Stimulated activated CD4-positive, alpha-beta T cell treated with anti-CD3 and anti-CD28 coated beads, TNF-alpha, amount 100 ng/mL, for 1 hour (primary cell): ENCODE data around the gene CTAGE8.
"Not testable (repeated sequence)": the region's sequence is repeated elsewhere in the genome, so short reads cannot be mapped to it uniquely, and the experiment has no call there.

Experiments
- DNase-seq, 3 donors: peaks; one replicate each; pipeline ENCODE4 v3.0.0-alpha.2; 2020; ENCODE audit warnings: low read depth in 3 of 3, low spot score in 1 of 3

CTAGE8 gene, protein sequence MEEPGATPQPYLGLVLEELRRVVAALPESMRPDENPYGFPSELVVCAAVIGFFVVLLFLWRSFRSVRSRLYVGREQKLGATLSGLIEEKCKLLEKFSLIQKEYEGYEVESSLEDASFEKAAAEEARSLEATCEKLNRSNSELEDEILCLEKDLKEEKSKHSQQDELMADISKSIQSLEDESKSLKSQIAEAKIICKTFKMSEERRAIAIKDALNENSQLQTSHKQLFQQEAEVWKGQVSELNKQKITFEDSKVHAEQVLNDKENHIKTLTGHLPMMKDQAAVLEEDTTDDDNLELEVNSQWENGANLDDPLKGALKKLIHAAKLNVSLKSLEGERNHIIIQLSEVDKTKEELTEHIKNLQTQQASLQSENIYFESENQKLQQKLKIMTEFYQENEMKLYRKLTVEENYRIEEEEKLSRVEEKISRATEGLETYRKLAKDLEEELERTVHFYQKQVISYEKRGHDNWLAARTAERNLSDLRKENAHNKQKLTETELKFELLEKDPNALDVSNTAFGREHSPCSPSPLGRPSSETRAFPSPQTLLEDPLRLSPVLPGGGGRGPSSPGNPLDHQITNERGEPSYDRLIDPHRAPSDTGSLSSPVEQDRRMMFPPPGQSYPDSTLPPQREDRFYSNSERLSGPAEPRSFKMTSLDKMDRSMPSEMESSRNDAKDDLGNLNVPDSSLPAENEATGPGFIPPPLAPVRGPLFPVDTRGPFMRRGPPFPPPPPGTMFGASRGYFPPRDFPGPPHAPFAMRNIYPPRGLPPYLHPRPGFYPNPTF

DNA sequence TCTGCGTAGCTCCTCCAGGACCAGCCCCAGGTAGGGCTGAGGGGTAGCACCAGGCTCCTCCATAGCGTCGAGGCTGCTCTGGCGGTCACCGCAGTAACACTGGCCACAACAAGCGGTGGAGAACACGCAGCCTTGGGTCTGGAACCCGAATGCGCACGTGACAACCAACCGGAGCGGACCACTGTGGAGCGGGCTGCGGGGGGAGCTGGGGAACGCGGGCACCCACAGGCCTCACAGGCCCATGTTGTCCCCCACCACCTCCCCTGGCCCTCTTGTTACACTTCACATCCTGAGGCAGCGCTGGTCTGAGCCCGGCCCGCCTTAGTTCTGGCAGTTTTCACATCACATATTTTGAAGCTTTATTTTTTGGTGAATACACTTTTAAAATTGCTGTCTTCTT, at the start of gene CTAGE8:
TSS of gene CTAGE8 (minus strand) at position 101 of the 400 bp plus-strand sequence. CDS start at position 63, 38 bp downstream.
- not testable (repeated sequence) for DNase-seq

DNA sequence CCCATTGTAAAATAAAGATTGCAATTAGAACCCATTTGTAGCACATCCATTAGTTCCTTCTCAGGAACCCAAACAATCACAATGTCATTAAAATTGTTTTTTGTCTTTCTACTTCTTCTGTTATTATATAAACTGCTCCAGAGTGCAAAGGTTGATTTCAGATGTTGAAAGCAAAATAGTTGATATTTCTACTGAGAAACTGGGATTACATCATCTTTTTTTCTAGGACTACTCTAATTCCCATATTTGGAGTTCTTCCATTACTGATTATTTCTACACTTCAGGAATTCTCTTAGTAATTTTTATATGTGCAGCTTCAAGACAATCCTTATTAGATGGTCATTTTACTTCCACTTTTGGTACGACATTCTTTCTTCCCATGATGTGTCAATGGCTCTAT, 48.4 kb upstream of the CTAGE8 start:
- DNase-seq = not testable (repeated sequence)

DNA sequence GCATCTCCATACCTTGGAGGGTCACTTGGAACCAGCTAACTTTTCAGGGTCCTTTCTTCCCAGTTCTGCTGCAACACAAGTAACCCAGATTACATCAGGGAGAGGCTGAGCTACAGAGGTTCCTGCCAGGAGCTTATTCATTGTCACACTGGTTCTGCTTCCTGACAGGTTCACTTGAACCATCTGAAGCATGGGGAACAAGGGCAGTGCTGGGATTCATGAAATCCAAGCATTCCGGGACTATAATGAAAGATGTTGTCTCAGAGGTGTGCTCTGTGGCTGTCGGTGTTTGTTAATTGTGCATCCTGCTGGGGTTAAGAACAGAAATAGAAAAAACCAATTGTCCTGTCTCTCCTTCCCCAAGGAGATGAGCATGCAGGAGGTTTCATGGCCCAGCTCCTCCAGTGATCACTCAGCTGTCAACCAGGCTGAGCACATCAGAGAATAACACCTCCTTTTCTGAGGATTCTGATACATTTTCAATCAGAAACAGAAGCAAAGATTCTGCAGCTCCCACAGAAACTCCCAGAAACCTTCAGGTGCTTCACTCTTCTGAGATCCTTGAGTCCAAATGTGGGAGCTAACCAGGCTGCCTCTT, 42.9 kb upstream of the CTAGE8 start, which contains the start of gene OR2A1:
TSS of gene OR2A1 (plus strand) at position 548 of the 598 bp plus-strand sequence. CDS start 5,706 bp downstream, outside the sequence.
- not testable (repeated sequence) for DNase-seq

DNA sequence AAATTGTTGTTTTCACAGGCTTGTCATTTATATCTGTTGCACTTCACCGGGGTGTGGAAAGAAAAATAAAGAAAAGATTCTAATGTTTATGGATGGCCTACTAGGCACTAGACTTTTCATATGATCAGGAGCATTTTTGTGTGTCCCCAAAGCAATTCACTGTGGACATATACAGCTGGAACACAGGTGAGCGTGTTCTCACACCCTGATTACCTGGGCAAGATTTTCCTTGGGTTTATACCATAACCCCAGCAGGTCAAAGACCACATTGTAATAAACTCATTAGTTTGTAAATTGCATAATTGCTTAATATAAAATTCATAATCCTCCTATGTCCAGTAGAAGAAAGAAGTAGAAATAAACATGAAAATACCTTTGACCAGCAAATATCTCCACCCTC, 42.1 kb upstream of the CTAGE8 start:
- DNase-seq = not testable (repeated sequence)

DNA sequence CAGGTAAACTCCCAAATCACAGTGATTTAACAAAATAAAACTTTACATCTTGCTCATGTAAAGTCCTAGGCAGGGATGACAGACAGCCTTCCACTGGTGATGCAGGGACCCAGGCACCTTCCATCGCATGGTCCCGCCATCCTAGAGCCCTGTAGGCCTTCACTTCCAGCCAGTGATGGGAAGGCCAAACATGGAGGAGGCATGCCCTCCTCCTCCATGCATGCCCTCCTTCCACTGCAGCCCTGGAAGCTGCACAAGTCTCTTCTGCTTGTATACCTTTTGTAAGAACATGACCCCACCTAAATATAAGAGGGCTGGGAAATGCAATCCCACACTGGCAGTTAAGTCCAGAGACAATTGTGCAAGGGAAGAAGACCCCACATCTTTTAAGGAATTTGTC, 40.6 kb upstream of the CTAGE8 start:
- not testable (repeated sequence) for DNase-seq

DNA sequence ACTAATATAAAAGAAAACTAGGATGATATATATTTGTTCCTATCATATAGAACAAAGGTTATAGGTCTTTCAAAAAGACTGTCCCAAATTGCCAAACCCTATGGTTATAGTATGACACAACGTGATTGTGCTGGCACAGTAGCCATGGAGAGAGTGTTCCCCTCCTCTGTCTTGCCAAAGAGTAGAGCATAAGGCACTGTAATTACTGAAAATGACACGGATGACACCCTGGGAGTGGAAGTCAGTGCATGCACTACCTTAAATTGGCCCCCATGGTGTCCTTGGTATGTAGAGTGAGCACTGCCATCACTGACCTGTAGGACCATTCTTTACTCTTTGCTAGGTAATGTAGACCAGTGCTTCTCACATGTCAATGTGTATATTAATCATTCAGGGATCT, 36.1 kb upstream of the CTAGE8 start:
- DNase-seq = not testable (repeated sequence)

DNA sequence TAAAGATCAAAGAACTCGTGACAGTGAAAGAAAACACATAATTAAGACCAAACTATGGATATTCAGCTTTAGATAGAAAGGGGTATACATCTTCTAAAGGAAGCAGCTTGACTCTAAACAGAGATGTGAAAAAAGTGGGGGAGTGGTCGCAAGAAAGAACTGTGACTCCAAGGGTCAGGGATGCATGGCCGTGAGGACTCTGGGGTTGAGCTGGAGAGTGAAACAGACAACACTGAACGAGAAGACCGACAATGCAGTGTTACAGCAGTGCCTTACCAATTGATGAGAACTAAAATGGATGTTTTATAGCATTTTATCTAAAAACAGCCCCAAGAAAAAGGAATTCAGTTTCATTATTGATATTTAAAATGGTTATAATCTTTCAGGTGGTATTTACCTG, 34.5 kb upstream of the CTAGE8 start:
- DNase-seq = not testable (repeated sequence)

DNA sequence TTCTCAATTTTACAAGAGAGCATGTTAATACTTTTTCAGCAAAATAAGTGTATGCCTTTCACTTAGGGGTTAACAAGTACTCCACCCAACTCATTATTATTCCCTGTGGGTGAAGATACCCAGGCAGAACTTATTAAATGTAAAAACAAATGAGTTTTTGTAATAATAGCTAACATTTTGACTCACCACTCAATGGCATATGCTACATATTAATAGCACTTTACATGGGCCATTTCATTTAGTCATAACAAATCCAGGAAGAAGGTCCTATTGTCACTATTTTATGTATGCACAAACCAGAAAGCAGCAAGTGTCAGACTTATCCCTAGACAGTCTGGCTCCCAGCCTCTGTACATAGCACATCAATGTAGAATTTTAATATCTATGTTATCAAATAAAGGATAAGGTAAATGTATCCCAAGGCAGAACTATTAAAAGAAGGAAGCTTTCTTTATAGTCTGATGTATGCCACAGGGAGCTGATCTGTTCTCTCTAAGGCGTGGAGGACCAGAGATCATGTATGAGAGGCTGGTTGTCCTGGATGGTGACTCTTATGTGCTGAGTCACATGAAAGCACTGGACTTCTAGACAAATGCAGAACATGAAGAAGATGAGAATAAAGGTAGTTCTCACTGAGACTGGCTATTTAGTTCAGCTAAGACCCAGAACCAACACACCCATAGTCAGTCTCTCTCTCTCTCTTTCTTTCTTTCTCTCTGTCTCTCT, 33.7 kb upstream of the CTAGE8 start:
- DNase-seq = not testable (repeated sequence)

DNA sequence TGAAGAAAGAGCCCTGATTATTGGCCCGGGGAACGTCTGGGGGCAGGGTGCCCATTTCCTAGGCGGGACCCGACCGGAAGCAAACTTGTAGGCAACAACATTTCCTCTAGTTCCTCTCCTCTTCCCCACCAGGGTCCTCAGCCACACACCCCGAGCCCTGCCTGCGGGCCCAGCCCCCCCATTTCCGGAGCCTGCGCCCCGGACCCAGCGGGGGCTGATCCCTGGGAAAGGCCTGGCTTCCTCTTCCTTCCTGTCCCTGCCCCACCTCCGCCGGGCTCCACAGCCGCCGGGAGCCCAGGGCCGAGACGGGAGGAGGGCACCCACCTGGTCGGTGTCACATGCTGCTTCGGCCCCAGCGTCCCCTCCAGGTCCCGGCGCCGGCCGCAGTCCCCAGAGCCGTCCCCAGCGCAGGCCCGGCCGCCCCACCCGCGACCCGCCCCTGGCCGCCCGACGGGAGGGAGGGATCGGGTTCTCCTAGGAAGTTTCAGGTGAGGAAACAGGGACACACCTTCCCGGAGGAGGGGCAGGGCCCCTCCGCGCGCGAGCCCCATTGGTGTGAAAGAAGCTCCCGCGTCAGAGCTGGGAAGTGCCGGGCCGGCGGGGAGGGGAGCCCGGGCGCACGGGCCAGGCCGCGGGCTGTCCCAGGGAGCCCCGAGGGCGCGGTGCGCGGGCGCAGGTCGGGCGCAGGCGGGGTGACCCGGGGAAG, 24.9 kb upstream of the CTAGE8 start:
- not testable (repeated sequence) for DNase-seq

DNA sequence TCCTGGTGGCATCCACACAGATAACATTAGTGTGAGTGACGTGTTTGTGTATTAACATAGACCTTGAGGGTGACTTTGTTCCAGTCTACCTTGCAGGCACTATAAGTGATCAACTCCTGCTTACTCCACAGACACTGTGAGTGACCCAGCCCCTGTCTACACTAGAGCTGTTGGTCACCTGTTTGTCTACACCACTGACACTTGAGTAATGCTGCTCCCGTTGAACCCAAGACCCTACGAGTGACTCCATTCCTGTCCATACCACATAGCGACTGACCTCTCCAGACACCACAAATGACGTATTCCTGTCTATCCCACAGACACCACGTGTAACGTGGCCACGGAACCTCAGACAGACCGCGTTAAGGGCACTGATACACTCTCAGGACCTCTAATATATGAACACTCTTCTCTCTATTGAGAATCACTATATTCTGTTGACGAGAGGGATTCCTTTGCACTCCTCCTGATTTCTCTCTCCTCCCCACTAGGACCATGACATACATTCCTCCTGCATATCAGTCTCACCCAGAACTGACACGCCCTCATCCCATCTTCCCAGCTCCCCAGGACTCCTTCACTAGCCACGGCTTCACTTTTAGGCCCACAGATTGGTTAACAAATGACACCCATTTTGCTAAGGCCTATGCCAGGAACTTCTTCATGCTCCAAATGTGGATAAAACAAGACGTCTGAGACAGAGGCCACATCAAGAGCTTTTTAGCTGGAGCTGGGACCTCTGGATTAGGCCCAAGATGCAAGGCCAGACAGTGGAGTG, 23.5 kb upstream of the CTAGE8 start:
- not testable (repeated sequence) for DNase-seq

DNA sequence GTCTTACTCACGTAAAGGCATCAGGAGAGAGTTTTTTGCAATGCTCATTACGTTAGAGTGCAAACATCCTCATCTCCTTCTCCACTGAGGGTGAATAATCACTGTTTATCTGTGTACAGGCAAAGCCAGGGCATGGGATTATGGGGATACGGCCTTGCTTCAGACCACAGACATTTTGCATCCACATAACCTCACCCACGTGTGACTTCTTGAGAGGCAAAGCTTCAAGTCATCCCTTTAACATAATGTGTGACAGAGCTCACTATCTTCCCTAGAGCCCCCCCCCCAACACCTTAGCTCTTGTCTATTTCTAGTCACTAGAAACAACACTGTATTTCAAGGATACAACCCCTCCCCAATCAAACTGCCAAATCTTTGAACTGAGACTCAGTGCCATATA, 22.5 kb upstream of the CTAGE8 start:
- DNase-seq = not testable (repeated sequence)

DNA sequence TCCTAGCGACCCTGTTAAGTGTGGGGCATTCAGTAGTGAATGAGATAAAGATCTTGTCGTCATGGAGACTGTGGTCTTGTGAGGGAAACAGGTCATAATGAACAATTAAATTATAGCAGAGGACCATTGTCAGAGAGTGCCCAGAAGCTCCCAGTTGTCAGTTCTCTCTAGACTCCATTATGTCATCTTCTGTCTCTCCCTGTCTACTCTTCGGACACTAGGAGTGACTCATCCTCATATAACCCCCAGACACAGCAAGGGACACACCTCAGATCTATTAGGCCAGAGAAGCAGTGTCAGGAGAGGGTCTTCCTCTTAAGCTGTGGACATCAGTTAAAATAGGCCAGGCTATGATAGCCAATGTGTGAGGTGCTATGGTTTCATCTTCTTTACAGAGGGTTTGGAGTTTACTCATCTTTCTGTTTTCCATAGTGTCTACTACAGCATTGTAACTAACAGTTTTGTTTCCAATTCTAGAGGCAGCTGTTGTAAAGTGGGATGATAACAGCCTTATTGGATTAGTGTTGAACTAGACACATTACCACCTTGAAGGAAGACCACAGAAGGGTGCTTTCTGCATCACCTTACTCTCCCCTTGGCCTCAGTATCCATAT, 18.2 kb upstream of the CTAGE8 start:
- not testable (repeated sequence) for DNase-seq

DNA sequence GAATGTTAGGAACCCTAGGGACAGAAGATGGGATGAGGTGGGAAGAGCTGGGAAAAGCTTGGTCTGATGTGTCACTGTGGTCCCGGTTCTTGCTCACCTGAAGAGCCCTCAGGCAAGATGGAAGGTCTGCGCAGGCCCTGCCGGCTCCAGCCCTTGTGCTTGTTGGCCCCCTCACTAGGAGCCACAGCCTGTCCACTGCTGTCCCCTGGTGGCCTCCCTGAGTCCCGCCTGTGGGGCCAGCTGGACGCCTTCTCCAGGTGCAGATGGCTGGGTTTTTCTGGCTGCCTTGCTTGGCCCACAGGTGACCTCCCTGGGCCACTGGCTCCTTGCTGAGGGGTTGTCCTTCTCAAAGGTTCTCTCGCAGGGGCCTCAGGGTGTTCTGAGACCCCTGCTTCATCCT, 14.6 kb upstream of the CTAGE8 start:
- not testable (repeated sequence) for DNase-seq

DNA sequence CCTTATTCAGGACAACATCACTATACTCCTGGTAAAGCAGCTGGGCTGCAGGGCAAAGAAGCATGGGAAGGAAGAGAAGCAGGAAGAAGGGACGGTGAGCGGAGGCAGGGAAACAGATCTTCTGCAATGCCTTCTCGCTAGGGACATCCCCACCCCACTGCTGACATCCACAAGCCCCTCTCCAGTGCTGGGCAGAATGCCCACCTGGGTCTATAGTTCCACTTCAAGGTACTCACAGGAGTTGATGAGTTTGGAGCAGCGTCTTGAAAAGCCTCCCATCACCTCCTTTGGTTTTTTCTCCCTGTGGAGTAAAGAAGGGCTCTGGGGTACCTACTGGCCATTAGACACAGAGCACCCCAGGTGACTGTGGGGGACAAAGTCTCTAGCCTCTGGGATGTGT, 13.4 kb upstream of the CTAGE8 start:
- DNase-seq = not testable (repeated sequence)

DNA sequence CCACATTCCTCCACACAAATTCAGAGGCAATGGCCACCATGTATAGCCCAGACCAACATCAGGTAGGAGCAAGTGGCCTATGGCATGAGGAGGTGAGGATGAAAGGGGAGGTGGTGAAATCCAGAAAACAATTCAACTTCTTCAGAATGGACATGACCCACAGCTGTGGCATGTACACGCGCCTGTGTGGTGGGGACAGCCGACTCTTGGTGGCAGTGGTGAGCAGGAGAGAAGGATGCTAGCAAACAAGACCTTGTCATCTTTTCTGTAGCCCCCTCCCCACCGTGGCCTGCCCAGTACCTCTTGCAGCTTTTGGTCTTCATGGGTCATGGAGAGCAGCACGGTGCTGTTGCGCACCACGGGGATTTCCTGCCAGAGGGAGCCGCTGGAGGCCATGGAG, 12.9 kb upstream of the CTAGE8 start:
- DNase-seq = not testable (repeated sequence)

DNA sequence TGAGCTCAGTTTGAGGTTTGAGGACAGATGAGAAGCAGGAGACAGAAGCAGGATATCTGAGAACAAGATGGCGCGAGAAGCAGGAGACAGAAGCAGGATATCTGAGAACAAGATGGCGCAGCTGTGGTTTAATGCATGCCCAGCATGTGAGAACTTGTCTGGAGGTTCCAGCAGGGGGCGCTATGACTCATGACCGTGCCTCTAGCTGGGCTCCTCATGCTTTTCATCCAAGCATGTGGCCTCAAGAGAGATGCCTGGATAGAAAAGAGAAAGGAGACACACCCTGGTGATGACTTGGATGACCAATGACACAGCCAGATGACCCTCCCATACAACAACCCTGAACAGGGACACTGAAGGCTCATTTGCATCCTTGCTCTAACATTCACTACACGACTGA, 10.9 kb upstream of the CTAGE8 start:
- not testable (repeated sequence) for DNase-seq

DNA sequence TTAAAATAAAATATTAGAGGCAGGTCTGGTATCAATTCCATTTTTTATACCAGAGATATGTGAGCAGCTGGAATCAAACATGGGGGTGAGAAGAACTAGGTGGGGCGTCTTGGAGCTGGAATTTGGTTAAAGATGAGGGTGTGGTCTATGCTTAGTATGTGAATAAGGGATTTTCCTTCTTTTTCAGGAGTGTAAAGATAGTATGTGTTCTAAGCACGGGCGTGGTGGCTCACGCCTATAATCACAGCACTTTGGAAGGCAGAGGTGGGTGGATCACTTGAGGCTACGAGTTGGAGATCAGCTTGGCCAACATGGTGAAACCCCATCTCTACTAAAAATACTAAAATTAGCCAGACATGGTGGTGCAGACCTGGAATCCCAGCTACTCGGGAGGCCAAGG, 6.2 kb upstream of the CTAGE8 start:
- not testable (repeated sequence) for DNase-seq

DNA sequence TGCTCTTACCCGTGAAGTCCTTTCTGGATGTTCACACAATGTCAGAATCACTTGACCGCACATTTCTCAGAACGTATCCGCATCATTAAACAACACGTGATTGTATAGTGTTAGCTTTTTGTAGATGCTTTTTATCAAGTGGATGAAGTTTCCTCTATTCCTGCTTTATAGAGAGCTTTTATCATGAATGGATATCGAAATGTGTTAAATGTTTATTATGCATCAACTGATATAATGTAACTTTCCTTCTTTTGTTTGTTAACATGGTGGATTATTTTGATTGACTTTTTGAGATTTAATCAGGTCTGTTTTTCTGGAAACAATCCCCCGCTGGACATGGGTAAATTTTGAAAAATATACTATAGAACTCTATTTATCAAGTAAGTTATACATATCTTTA, 4.4 kb downstream of the CTAGE8 start, which contains the start of gene OR2A7:
TSS of gene OR2A7 (minus strand) at position 101 of the 400 bp plus-strand sequence. CDS start 5,164 bp downstream, outside the sequence.
- DNase-seq = not testable (repeated sequence)

DNA sequence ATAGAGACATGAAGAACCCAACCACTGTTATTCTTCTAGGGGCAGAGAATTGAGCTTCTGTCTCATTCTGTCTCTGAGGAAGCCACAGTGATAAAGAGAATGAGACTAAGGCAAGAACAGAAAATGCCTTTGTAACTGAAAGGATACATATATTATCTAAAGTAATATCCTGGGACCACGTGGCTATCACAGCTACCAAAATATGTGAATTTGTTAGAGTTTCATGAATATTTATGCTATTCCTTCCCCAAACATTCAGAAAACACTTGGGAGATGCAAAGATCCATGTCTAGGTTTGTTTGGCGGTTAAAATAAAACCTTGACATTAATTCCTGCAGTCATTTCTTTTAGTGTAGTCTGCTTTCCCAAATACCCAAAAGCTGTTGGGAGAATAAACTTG, 7.0 kb downstream of the CTAGE8 start:
- not testable (repeated sequence) for DNase-seq
